ENCODE measurements around the gene DPP9.

DNA sequence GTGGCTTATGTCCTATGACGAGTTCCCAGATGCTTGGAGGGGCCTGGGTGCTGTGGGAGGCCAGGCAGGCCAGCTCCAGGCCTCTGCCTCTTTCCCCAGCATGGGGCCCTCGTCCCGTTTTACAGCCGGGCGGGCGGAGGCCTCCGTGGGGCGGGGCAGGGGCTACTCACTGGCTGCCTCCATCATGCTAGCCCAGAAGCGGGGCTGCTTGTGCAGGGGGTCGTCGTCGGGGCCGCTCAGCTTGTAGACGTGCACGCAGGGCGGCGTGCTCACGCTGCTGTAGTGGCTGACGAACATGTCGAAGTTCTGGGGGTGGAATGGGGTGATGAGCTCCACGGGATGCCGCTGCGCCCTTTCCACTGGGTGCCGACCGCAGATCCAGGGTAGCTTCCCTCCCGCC lies 35.1 kb downstream of the DPP9 start:
- TF ChIP-seq, protein P1, sequence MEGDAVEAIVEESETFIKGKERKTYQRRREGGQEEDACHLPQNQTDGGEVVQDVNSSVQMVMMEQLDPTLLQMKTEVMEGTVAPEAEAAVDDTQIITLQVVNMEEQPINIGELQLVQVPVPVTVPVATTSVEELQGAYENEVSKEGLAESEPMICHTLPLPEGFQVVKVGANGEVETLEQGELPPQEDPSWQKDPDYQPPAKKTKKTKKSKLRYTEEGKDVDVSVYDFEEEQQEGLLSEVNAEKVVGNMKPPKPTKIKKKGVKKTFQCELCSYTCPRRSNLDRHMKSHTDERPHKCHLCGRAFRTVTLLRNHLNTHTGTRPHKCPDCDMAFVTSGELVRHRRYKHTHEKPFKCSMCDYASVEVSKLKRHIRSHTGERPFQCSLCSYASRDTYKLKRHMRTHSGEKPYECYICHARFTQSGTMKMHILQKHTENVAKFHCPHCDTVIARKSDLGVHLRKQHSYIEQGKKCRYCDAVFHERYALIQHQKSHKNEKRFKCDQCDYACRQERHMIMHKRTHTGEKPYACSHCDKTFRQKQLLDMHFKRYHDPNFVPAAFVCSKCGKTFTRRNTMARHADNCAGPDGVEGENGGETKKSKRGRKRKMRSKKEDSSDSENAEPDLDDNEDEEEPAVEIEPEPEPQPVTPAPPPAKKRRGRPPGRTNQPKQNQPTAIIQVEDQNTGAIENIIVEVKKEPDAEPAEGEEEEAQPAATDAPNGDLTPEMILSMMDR (IDR thresholded peaks at IDR 0.05), result no peak
- no peak for TF ChIP-seq POLR2A (IDR thresholded peaks at IDR 0.05)
